AG04449 (cell line): Measurements from ENCODE around the gene CACNA1C.

ENCODE experiments used
- CTCF ChIA-PET: fragments of 350-600 bp; formaldehyde crosslinking; extraction: SDS; loops from one replicate; lab custom pipeline; 2021; ENCODE audit warnings: antibody characterized with exemption; lab: Yijun Ruan, JAX
- POLR2A ChIA-PET: fragments of 400-600, 350-600 bp; formaldehyde crosslinking; extraction: SDS; loops from one replicate; lab custom pipeline; 2020; ENCODE audit warnings: antibody characterized with exemption, inconsistent platforms; lab: Yijun Ruan, JAX
- DNase-seq: peaks from one replicate; pipeline ENCODE4 v3.0.0-alpha.2; 2010; ENCODE audit warnings: low read depth, low spot score
- H3K4me3 ChIP-seq: 2 replicates; pipeline ENCODE4 v1.5.1; 2011; ENCODE audit warnings: low read depth, mild to moderate bottlenecking, control low read depth, low read length
- TF ChIP-seq, protein P1 (sequence below): IDR thresholded peaks from one replicate; pipeline ENCODE4 v1.5.1; 2011; ENCODE audit warnings: mild to moderate bottlenecking, moderate library complexity, low read length, control low read depth, inconsistent platforms; ENCODE audit not compliant: insufficient read depth; ENCODE audit errors: missing control alignments

Gene CACNA1C

DNA sequence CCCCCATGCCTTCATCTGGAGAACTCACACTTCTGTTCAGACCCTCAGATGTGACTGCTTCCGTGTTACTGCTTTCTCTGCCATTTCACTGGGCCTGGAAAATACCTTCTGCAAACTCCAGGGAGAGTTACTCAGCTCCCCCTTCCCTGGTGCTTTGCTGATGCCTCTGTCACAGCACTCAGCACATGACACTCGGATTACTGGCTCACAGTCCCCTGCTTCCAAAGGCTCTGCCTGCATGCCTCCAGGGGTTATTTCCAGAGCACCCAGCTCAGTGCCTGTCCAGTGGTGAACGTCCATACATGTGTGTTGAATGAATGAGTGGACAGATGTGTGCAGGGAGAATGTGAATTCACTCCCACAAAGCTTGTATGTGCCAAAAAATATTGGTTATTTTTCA is 504.8 kb downstream of the CACNA1C start:
- POLR2A ChIA-PET: no interaction called here
- CTCF ChIA-PET: no interaction called here
- H3K4me3 ChIP-seq: no peak overlapping the region
- TF ChIP-seq, protein P1, sequence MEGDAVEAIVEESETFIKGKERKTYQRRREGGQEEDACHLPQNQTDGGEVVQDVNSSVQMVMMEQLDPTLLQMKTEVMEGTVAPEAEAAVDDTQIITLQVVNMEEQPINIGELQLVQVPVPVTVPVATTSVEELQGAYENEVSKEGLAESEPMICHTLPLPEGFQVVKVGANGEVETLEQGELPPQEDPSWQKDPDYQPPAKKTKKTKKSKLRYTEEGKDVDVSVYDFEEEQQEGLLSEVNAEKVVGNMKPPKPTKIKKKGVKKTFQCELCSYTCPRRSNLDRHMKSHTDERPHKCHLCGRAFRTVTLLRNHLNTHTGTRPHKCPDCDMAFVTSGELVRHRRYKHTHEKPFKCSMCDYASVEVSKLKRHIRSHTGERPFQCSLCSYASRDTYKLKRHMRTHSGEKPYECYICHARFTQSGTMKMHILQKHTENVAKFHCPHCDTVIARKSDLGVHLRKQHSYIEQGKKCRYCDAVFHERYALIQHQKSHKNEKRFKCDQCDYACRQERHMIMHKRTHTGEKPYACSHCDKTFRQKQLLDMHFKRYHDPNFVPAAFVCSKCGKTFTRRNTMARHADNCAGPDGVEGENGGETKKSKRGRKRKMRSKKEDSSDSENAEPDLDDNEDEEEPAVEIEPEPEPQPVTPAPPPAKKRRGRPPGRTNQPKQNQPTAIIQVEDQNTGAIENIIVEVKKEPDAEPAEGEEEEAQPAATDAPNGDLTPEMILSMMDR: no peak
- no peak for DNase-seq

GRCh38 chr12:2559931-2560330 is 507.1 kb downstream of the CACNA1C start:
- POLR2A ChIA-PET: no interaction called here
- TF ChIP-seq, protein P1: no peak
- CTCF ChIA-PET: interaction anchor here (1.1 to 4.9 kb wide), 2 partner anchors 22 to 502 kb away, joined by 3 to 27 read pairs; no protein-coding TSS in a partner anchor
- no peak for DNase-seq
- no peak overlapping the region for H3K4me3 ChIP-seq

DNA sequence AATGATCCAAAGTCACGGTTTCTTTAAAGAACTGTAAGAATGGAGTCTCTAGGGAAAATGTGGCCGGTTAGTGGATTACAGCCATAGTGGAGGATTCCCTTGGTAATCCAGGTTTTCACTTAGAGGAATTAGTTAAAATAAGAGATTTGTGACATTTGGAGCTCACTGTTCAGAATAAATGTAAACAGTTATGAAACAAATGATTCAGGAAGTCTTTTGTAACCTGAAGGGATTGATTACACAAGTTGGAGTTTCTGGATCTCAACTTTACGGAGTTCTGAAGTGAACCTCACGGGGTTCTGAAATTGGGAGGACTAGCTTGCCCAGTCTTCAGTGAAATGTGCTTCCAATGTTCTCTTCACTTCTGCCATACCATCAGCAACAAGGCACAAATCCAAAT is 507.6 kb downstream of the CACNA1C start:
- CTCF ChIA-PET: interaction anchor here (1.1 to 4.9 kb wide), 2 partner anchors 21 to 503 kb away, joined by 3 to 27 read pairs; no protein-coding TSS in a partner anchor
- POLR2A ChIA-PET: no interaction called here

DNA sequence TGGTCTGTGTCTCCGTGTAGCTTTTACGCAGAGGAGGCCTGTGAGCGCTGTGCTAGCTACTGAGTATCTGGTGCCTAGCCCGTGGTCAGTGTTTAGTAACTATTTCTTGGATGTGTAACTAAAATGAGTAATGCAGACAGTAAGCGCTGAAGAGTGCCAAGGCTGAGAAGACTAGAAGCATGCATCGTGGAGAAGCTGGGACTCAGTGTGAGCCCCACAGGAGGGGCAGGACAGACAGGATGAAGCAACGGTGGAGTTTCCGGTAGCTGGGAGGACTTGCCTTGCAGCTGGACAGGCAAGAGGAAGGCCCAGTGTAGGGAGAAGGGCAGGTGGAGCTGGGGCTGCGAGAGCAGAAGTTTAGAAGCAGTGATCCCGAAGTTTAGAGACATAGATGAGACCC is 508.6 kb downstream of the CACNA1C start:
- CTCF ChIA-PET: interaction anchor here (4.9 kb wide), 1 partner anchor 20 kb away, joined by 27 read pairs; no protein-coding TSS in a partner anchor
- DNase-seq: no peak
- POLR2A ChIA-PET: no interaction called here
- no peak overlapping the region for H3K4me3 ChIP-seq
- TF ChIP-seq, protein P1: no peak

More for the DNA sequence above, 507.6 kb downstream of the CACNA1C start:
- no peak for DNase-seq
- H3K4me3 ChIP-seq: no peak overlapping the region
- TF ChIP-seq, protein P1: no peak

DNA sequence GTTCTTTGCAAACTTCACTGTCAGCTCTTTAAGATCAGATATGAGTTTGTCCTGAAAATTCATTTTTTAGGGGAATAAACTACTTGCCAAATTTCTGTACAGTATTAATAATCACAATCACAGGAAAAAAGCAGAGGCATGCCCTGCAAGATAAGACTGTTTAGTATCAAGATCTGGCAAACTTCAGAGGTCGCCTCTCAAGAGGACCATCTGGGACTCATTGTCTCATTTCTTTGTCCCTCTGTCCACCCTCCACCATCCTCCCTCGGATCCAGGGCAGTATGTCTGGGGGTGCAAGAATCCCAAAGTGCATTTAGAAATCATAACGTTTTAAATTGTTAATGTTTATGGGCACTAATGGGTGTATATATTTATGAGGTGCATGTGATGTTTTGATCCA is 509.6 kb downstream of the CACNA1C start:
- ChIA-PET POLR2A (no interaction called here), CTCF (interaction anchor here (4.9 kb wide), 1 partner anchor 19 kb away, joined by 27 read pairs; no protein-coding TSS in a partner anchor)
- DNase-seq: no peak
- TF ChIP-seq, protein P1: no peak
- no peak overlapping the region for H3K4me3 ChIP-seq

- no peak overlapping the region for H3K4me3 ChIP-seq
- DNase-seq: no peak
- POLR2A ChIA-PET: no interaction called here
- CTCF ChIA-PET: interaction anchor here (1.3 to 4.9 kb wide), 2 partner anchors 8 to 18 kb away, joined by 3 to 27 read pairs; no protein-coding TSS in a partner anchor
- TF ChIP-seq, protein P1: no peak
Observed at GRCh38 chr12:2563709-2564108, 510.9 kb downstream of the CACNA1C start.
